H9 (cell line): Measurements from ENCODE around the gene ALG14. TPM values are rescaled to one million over a fixed set of nuclear protein-coding genes. Genes with fewer than 3 reads are reported as not detected.

Source experiments
- DNase-seq: peaks from one replicate; pipeline ENCODE4 v3.0.0-alpha.2; 2017
- H2AFZ ChIP-seq: one replicate; pipeline ENCODE4 v1.6.1; 2013; ENCODE audit warnings: mild to moderate bottlenecking, low read length, control low read depth, moderate library complexity
- H2AK5ac ChIP-seq: 2 replicates; pipeline ENCODE4 v1.6.1; 2013; ENCODE audit warnings: low read length, control low read depth, mixed read lengths; ENCODE audit not compliant: insufficient read length
- H2BK120ac ChIP-seq: one replicate; pipeline ENCODE4 v1.6.1; 2013; ENCODE audit warnings: low read depth, mild to moderate bottlenecking, low read length, control low read depth, inconsistent platforms; ENCODE audit not compliant: poor library complexity, severe bottlenecking
- H2BK12ac ChIP-seq: 2 replicates; pipeline ENCODE4 v1.6.1; 2013; ENCODE audit warnings: low read length, control low read depth, mixed read lengths, low read depth; ENCODE audit not compliant: insufficient read length
- H2BK15ac ChIP-seq: 2 replicates; pipeline ENCODE4 v1.6.1; 2013; ENCODE audit warnings: low read depth, low read length, control low read depth
- H2BK20ac ChIP-seq: one replicate; pipeline ENCODE4 v1.6.1; 2013; ENCODE audit warnings: low read depth, mild to moderate bottlenecking, low read length, control low read depth, inconsistent platforms; ENCODE audit not compliant: poor library complexity, severe bottlenecking
- H2BK5ac ChIP-seq: 2 replicates; pipeline ENCODE4 v1.6.1; 2013; ENCODE audit warnings: low read length, control low read depth, mixed read lengths; ENCODE audit not compliant: insufficient read length
- H3K14ac ChIP-seq: 2 replicates; pipeline ENCODE4 v1.6.1; 2013; ENCODE audit warnings: low read length, control low read depth; ENCODE audit not compliant: insufficient read depth
- H3K18ac ChIP-seq: 2 replicates; pipeline ENCODE4 v1.6.1; 2013; ENCODE audit warnings: low read depth, mild to moderate bottlenecking, mixed read lengths, low read length, control low read depth; ENCODE audit not compliant: insufficient read length
- H3K23ac ChIP-seq: 2 replicates; pipeline ENCODE4 v1.6.1; 2013; ENCODE audit warnings: low read length, control low read depth, mixed read lengths, low read depth; ENCODE audit not compliant: insufficient read length
- H3K23me2 ChIP-seq: 2 replicates; pipeline ENCODE4 v1.6.1; 2013; ENCODE audit warnings: low read depth, mild to moderate bottlenecking, mixed read lengths, low read length, control low read depth; ENCODE audit not compliant: insufficient read length, poor library complexity, severe bottlenecking
- H3K27ac ChIP-seq: 2 replicates; pipeline ENCODE4 v1.5.1; 2013; ENCODE audit warnings: low read length, control low read depth, mixed read lengths, low read depth; ENCODE audit not compliant: insufficient read length
- H3K27me3 ChIP-seq: 2 replicates; pipeline ENCODE4 v1.6.1; 2013; ENCODE audit warnings: low read length, control low read depth, inconsistent platforms; ENCODE audit not compliant: insufficient read depth
- H3K4ac ChIP-seq: 2 replicates; pipeline ENCODE4 v1.6.1; 2013; ENCODE audit warnings: low read depth, mild to moderate bottlenecking, control low read depth, inconsistent platforms, low read length, moderate library complexity
- H3K4me1 ChIP-seq: 2 replicates; pipeline ENCODE4 v1.6.1; 2013; ENCODE audit warnings: low read length, control low read depth, inconsistent platforms; ENCODE audit not compliant: insufficient read depth
- H3K4me2 ChIP-seq: 2 replicates; pipeline ENCODE4 v1.6.1; 2013; ENCODE audit warnings: low read length, control low read depth, mixed read lengths; ENCODE audit not compliant: insufficient read length, insufficient read depth
- H3K56ac ChIP-seq: 2 replicates; pipeline ENCODE4 v1.6.1; 2013; ENCODE audit warnings: low read depth, mild to moderate bottlenecking, mixed read lengths, low read length, control low read depth; ENCODE audit not compliant: insufficient read length
- H3K79me1 ChIP-seq: 2 replicates; pipeline ENCODE4 v1.6.1; 2013; ENCODE audit warnings: low read depth, mild to moderate bottlenecking, moderate library complexity, low read length, control low read depth, inconsistent platforms; ENCODE audit not compliant: insufficient read depth, poor library complexity, severe bottlenecking
- H3K79me2 ChIP-seq: 2 replicates; pipeline ENCODE4 v1.6.1; 2013; ENCODE audit warnings: low read length, control low read depth, inconsistent platforms; ENCODE audit not compliant: insufficient read depth
- H3K9ac ChIP-seq: 2 replicates; pipeline ENCODE4 v1.6.1; 2013; ENCODE audit warnings: low read length, control low read depth, mixed read lengths; ENCODE audit not compliant: insufficient read length; ENCODE audit errors: extremely low read depth
- H3K9me3 ChIP-seq: one replicate; pipeline ENCODE4 v1.6.1; 2013; ENCODE audit warnings: low read depth, low read length, inconsistent platforms; ENCODE audit not compliant: control insufficient read depth
- H3T11ph ChIP-seq: one replicate; pipeline ENCODE4 v1.6.1; 2013; ENCODE audit warnings: mild to moderate bottlenecking, low read length, control low read depth, inconsistent platforms
- H4K20me1 ChIP-seq: one replicate; pipeline ENCODE4 v1.6.1; 2013; ENCODE audit not compliant: control insufficient read depth, insufficient read length, insufficient read depth
- H4K5ac ChIP-seq: 2 replicates; pipeline ENCODE4 v1.6.1; 2013; ENCODE audit warnings: low read depth, mild to moderate bottlenecking, mixed read lengths, low read length, control low read depth; ENCODE audit not compliant: insufficient read length
- H4K8ac ChIP-seq: replicated peaks from 2 replicates; pipeline ENCODE4 v1.6.1; 2013; ENCODE audit warnings: low read length, control low read depth, mixed read lengths, low read depth; ENCODE audit not compliant: insufficient read length
- H4K91ac ChIP-seq: 2 replicates; pipeline ENCODE4 v1.6.1; 2013; ENCODE audit warnings: low read depth, mild to moderate bottlenecking, moderate library complexity, mixed read lengths, low read length, control low read depth; ENCODE audit not compliant: insufficient read length
- H3K27ac Mint-ChIP-seq, 3 experiments: 2 replicates in 2 of 3; 3 replicates in 1 of 3; pipeline ENCODE4 v1.8.0; 2020 to 2021; ENCODE audit warnings: mixed read lengths in 3 of 3, mild to moderate bottlenecking in 1 of 3, moderate library complexity in 1 of 3
- H3K27me3 Mint-ChIP-seq: 2 replicates; pipeline ENCODE4 v1.8.0; 2021; ENCODE audit warnings: low read depth, mild to moderate bottlenecking, moderate library complexity, mixed read lengths
- H3K36me3 Mint-ChIP-seq, 3 experiments: 2 replicates in 2 of 3; 3 replicates in 1 of 3; pipeline ENCODE4 v1.8.0; 2020 to 2021; ENCODE audit warnings: low read depth in 3 of 3, mixed read lengths in 3 of 3; ENCODE audit not compliant: insufficient read depth in 1 of 3
- H3K4me1 Mint-ChIP-seq, 2 experiments: 2 replicates each; pipeline ENCODE4 v1.8.0; 2020; ENCODE audit warnings: mixed read lengths in 2 of 2
- H3K4me3 Mint-ChIP-seq, 2 experiments: 2 replicates in 1 of 2; 3 replicates in 1 of 2; pipeline ENCODE4 v1.8.0; 2020 to 2021; ENCODE audit warnings: mild to moderate bottlenecking in 2 of 2, mixed read lengths in 2 of 2, moderate library complexity in 1 of 2
- H3K9me3 Mint-ChIP-seq, 2 experiments: 2 replicates in 1 of 2; 3 replicates in 1 of 2; pipeline ENCODE4 v1.8.0; 2020; ENCODE audit warnings: mild to moderate bottlenecking in 2 of 2, mixed read lengths in 2 of 2, moderate library complexity in 1 of 2
- WGBS: extraction: QIAGEN DNeasy Blood & Tissue Kit; methylation state at CpG from one replicate; pipeline ENCODE4 v1.1.7; 2013; ENCODE audit warnings: missing lambda C conversion rate, low lambda C conversion rate, mixed read lengths; ENCODE audit not compliant: insufficient read length; ENCODE audit errors: extremely low coverage; 5-methylcytosine and 5-hydroxymethylcytosine counted together
- total RNA-seq: library from RNA; stranded (reverse); gene quantifications from 2 replicates; pipeline ENCODE4 v1.2.1, GENCODE V29; 2021
- TF ChIP-seq, protein P1 (sequence below): fragments of 200-600 bp; sonication (generic); conservative IDR thresholded peaks from 3 replicates; pipeline ENCODE4 v1.8.0; 2021; ENCODE audit warnings: antibody characterized with exemption, mild to moderate bottlenecking

The ALG14 gene
- total RNA-seq, 1 experiment from 2014 or later: 2.5 TPM

GRCh38 chr1:95108792-95109191, 36.0 kb upstream of the ALG14 start:
- TF ChIP-seq, protein P1, sequence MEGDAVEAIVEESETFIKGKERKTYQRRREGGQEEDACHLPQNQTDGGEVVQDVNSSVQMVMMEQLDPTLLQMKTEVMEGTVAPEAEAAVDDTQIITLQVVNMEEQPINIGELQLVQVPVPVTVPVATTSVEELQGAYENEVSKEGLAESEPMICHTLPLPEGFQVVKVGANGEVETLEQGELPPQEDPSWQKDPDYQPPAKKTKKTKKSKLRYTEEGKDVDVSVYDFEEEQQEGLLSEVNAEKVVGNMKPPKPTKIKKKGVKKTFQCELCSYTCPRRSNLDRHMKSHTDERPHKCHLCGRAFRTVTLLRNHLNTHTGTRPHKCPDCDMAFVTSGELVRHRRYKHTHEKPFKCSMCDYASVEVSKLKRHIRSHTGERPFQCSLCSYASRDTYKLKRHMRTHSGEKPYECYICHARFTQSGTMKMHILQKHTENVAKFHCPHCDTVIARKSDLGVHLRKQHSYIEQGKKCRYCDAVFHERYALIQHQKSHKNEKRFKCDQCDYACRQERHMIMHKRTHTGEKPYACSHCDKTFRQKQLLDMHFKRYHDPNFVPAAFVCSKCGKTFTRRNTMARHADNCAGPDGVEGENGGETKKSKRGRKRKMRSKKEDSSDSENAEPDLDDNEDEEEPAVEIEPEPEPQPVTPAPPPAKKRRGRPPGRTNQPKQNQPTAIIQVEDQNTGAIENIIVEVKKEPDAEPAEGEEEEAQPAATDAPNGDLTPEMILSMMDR: no peak
- Histone ChIP-seq H2BK20ac (no peak overlapping the region), H4K20me1 (no peaks in the 10 kb centered on the region), H2BK120ac (no peak overlapping the region), H3K79me2 (no peaks in the 10 kb centered on the region), H3K4me1 (no peaks in the 10 kb centered on the region), H3K18ac (no peak overlapping the region), H3K56ac (no peak overlapping the region), H3K9ac (no peak overlapping the region), H2AK5ac (no peak overlapping the region), H3K27ac (no peak overlapping the region), H4K5ac (no peak overlapping the region), H2AFZ (no peak overlapping the region), H3K4me2 (no peak overlapping the region), H4K91ac (no peak overlapping the region), H3K27me3 (no peaks in the 10 kb centered on the region), H2BK15ac (no peak overlapping the region), H3K4ac (no peak overlapping the region), H3K23ac (no peak overlapping the region), H3K79me1 (no peaks in the 10 kb centered on the region), H3K9me3 (no peaks in the 10 kb centered on the region), H2BK5ac (no peak overlapping the region), H4K8ac (no peak overlapping the region), H2BK12ac (no peak overlapping the region), H3K14ac (no peak overlapping the region), H3K23me2 (no peaks in the 10 kb centered on the region), H3T11ph (no peak overlapping the region)
- no peaks in the 10 kb centered on the region for H3K36me3 Mint-ChIP-seq
- H3K27me3 Mint-ChIP-seq: peaks cover 5% of the 10 kb centered on the region
- peaks cover 0 to 3% of the 10 kb centered on the region in 2 experiments; a peak in 2 of 4 replicates for H3K4me1 Mint-ChIP-seq
- no peak for DNase-seq
- no CpG with 5 or more reads among the region's 2 CpGs for WGBS
- no peak overlapping the region for H3K27ac Mint-ChIP-seq
- no peaks in the 10 kb centered on the region for H3K9me3 Mint-ChIP-seq
- no peak overlapping the region for H3K4me3 Mint-ChIP-seq
